ENCODE results near the gene SWAP70. TPM values are rescaled to one million over a fixed set of nuclear protein-coding genes. Genes with fewer than 3 reads are reported as not detected.

Gene SWAP70
- total RNA-seq, 1 donor from 2014 or later, result 50.1 TPM

DNA sequence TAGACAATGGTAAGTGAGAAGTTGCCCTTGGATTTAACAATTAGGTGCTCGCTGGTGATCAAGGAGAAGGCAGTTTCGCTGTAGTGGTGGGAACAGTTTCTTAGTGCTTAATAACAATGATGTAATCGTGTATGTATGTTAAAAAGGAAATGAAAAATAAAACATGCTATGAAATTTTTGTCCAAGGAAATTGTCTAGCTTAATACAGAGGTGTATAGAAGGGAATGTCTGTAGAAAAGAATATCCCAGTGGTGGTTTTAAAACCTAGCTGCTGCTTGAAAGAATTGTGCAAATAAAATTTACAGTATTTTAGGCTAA, 53.1 kb downstream of the SWAP70 start:
- Histone ChIP-seq H3K4me3 (no peak overlapping the region), H3K4me1 (peaks cover 57% of the 10 kb centered on the region), H3K9me3 (no peaks in the 10 kb centered on the region), H3K27me3 (ENCODE audit: low read depth) (no peaks in the 10 kb centered on the region), H3K27ac (peak overlapping the region; percentile 61), H3K36me3 (peaks cover 7% of the 10 kb centered on the region)
- ATAC-seq, result no peak
- no peak for DNase-seq
- intact Hi-C loops (cut with DNase I), result no loop called here
- TF ChIP-seq CTCF (IDR thresholded peaks at IDR 0.05), result no peak

DNA sequence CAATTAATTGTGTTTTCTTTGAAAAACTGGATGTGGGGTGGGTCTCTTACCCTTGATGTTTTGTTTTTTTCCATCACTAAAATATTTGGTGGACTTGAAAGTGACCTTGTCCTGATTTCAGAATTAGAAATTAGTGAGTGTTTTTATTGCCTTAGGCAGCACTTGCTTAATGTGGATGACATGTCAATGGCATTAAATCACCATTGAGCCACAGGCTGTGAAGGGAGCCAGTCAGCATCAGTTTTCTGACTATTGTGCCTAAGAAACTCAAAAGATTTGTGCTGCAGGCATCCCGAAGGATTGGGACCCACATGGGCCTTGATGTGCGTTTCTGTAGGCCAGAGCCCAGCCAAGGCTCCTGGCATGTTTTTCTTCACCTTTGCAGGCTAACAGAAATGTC, 53.8 kb downstream of the SWAP70 start:
- intact Hi-C loops (cut with DNase I), result no loop called here
- H3K9me3 ChIP-seq, result no peaks in the 10 kb centered on the region
- H3K4me1 ChIP-seq, result peaks cover 57% of the 10 kb centered on the region
- no peaks in the 10 kb centered on the region for H3K27me3 ChIP-seq (ENCODE audit: low read depth)
- DNase-seq, result no peak
- peaks cover 7% of the 10 kb centered on the region for H3K36me3 ChIP-seq
- H3K27ac ChIP-seq, result peak overlapping the region; percentile 61
- H3K4me3 ChIP-seq, result no peak overlapping the region
- ATAC-seq, result no peak
- no peak for TF ChIP-seq CTCF (IDR thresholded peaks at IDR 0.05)

- Histone ChIP-seq H3K36me3 (peaks cover 7% of the 10 kb centered on the region), H3K27me3 (ENCODE audit: low read depth) (no peaks in the 10 kb centered on the region), H3K27ac (peak overlapping the region; percentile 61), H3K4me1 (peaks cover 53% of the 10 kb centered on the region), H3K9me3 (no peaks in the 10 kb centered on the region), H3K4me3 (no peak overlapping the region)
- intact Hi-C loops (cut with DNase I), result no loop called here
- TF ChIP-seq CTCF (IDR thresholded peaks at IDR 0.05), result no peak
- no peak for ATAC-seq
- DNase-seq, result no peak
Measured at GRCh38 chr11:9718147-9718546, 54.3 kb downstream of the SWAP70 start.

DNA sequence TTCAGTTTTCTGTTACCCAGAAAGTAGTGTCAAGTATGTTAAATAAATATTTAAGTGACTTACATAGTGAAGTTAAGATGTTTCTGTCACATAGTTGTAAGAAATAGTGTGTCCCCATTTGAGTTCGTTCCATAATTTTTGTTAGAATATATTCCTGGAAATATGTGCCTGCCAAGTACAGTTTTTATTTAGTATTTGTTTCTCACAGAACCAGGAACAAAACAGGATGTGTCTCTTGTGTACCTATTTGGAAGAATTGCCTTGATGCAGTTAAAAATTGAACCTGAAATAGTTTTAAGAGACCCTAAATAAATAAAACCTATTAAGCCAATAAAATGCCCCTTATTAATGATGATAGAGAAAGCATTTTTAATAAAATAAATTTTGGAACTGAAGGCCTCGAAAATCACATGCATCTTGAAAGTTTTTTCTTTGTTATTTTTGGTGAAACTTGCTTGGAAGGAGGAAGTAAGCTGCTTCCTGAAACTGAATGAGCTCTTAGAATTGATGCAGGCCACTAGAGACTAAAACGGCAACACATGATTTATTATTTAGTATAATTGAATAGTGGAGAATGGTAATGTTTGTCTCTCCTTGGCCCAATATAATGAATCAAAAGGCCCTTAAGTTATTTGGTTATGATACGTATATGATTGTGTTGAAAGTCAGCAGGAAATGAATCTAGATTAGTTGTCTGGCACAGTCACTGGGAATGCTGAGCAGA, 55.9 kb downstream of the SWAP70 start:
- DNase-seq (no peak), ATAC-seq (peak; percentile 33 to 64)
- intact Hi-C loops (cut with DNase I), result no loop called here
- Histone ChIP-seq H3K27ac (peak overlapping the region; percentile 68), H3K36me3 (peaks cover 5% of the 10 kb centered on the region), H3K4me3 (no peak overlapping the region), H3K9me3 (no peaks in the 10 kb centered on the region), H3K27me3 (ENCODE audit: low read depth) (no peaks in the 10 kb centered on the region), H3K4me1 (peaks cover 46% of the 10 kb centered on the region)
- TF ChIP-seq CTCF (IDR thresholded peaks at IDR 0.05), result no peak

DNA sequence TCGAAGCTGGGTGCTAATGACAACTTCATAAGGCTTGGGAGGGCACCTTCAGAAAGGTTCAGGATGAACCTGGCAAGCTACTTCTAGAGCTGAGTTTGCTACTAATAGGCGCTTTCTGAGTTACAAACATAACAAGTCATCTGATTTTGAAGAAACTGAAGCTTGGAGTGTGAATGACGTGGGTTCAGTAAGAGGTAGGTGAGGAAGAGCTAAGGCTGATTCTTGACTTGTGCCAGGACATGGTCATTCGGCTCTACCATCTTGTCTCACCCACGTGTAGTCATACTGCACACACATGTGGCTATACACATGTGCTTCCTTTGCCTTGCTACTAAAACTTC, 56.4 kb downstream of the SWAP70 start:
- DNase-seq (no peak), ATAC-seq (peak in 1 of 2 donors; percentile 49)
- H3K4me1 ChIP-seq, result peaks cover 46% of the 10 kb centered on the region
- H3K27ac ChIP-seq, result peak overlapping the region; percentile 68
- H3K36me3 ChIP-seq, result peaks cover 9% of the 10 kb centered on the region
- no peaks in the 10 kb centered on the region for H3K27me3 ChIP-seq (ENCODE audit: low read depth)
- TF ChIP-seq CTCF (IDR thresholded peaks at IDR 0.05), result no peak
- H3K9me3 ChIP-seq, result no peaks in the 10 kb centered on the region
- no peak overlapping the region for H3K4me3 ChIP-seq
- intact Hi-C loops (cut with DNase I), result no loop called here

Measured in lower lobe of right lung (tissue), 2 donors.